Measurements from ENCODE around the gene PLXNA2.

The PLXNA2 gene

GRCh38 chr1:208222376-208223126, 21.6 kb downstream of the PLXNA2 start:
- DNase-seq (ENCODE audit: low read depth in 2 of 2): no peak

- no peak for DNase-seq (ENCODE audit: low read depth in 2 of 2)
Measured at GRCh38 chr1:208221291-208221622, 22.9 kb downstream of the PLXNA2 start.

- DNase-seq (ENCODE audit: low read depth in 2 of 2): no peak
Measured at GRCh38 chr1:208219659-208220282, 24.4 kb downstream of the PLXNA2 start.

- DNase-seq (ENCODE audit: low read depth in 2 of 2): no peak
Measured at GRCh38 chr1:208219098-208219658, 25.0 kb downstream of the PLXNA2 start.

GRCh38 chr1:208218237-208219097, 25.7 kb downstream of the PLXNA2 start:
- DNase-seq (ENCODE audit: low read depth in 2 of 2): no peak

- no peak for DNase-seq (ENCODE audit: low read depth in 2 of 2)
Measured at GRCh38 chr1:208217781-208218180, 26.4 kb downstream of the PLXNA2 start.

- no peak for DNase-seq (ENCODE audit: low read depth in 2 of 2)
Measured at GRCh38 chr1:208216806-208217205, 27.4 kb downstream of the PLXNA2 start.

- DNase-seq (ENCODE audit: low read depth in 2 of 2): no peak
Measured at GRCh38 chr1:208216062-208216461, 28.1 kb downstream of the PLXNA2 start.

GRCh38 chr1:208215393-208215792, 28.8 kb downstream of the PLXNA2 start:
- DNase-seq (ENCODE audit: low read depth in 2 of 2): no peak

- DNase-seq (ENCODE audit: low read depth in 2 of 2): no peak
Measured at GRCh38 chr1:208213786-208214185, 30.4 kb downstream of the PLXNA2 start.

GRCh38 chr1:208212893-208213292, 31.3 kb downstream of the PLXNA2 start:
- no peak for DNase-seq (ENCODE audit: low read depth in 2 of 2)

GRCh38 chr1:208211921-208212843, 32.0 kb downstream of the PLXNA2 start:
- DNase-seq (ENCODE audit: low read depth in 2 of 2): no peak

GRCh38 chr1:208209896-208210589, 34.1 kb downstream of the PLXNA2 start:
- no peak for DNase-seq (ENCODE audit: low read depth in 2 of 2)

GRCh38 chr1:208209286-208209685, 34.9 kb downstream of the PLXNA2 start:
- no peak for DNase-seq (ENCODE audit: low read depth in 2 of 2)

GRCh38 chr1:208208132-208208487, 36.1 kb downstream of the PLXNA2 start:
- DNase-seq (ENCODE audit: low read depth in 2 of 2): no peak

- DNase-seq (ENCODE audit: low read depth in 2 of 2): no peak
Measured at GRCh38 chr1:208207388-208208131, 36.6 kb downstream of the PLXNA2 start.

- DNase-seq (ENCODE audit: low read depth in 2 of 2): no peak
Measured at GRCh38 chr1:208206092-208206698, 38.0 kb downstream of the PLXNA2 start.

- DNase-seq (ENCODE audit: low read depth in 2 of 2): no peak
Measured at GRCh38 chr1:208205216-208206013, 38.8 kb downstream of the PLXNA2 start.

GRCh38 chr1:208204779-208205178, 39.4 kb downstream of the PLXNA2 start:
- no peak for DNase-seq (ENCODE audit: low read depth in 2 of 2)
